ENCODE results near the gene NLGN2.

- TF ChIP-seq CTCF (IDR thresholded peaks at IDR 0.05) (no peak), POLR2AphosphoS5 (IDR thresholded peaks at IDR 0.05) (no peak), POLR2A (IDR thresholded peaks at IDR 0.05) (no peak)
Observed at GRCh38 chr17:7445619-7445968, 37.9 kb downstream of the NLGN2 start.

Data from sigmoid colon (tissue), 4 donors.